NCI-H1930 (cell line): ENCODE results near the gene SMYD3.

Experiments
- DNase-seq, 2 experiments: peaks; one replicate each; lab custom pipeline; 2025; lab: John Stamatoyannopoulos, UW

SMYD3 gene

DNA sequence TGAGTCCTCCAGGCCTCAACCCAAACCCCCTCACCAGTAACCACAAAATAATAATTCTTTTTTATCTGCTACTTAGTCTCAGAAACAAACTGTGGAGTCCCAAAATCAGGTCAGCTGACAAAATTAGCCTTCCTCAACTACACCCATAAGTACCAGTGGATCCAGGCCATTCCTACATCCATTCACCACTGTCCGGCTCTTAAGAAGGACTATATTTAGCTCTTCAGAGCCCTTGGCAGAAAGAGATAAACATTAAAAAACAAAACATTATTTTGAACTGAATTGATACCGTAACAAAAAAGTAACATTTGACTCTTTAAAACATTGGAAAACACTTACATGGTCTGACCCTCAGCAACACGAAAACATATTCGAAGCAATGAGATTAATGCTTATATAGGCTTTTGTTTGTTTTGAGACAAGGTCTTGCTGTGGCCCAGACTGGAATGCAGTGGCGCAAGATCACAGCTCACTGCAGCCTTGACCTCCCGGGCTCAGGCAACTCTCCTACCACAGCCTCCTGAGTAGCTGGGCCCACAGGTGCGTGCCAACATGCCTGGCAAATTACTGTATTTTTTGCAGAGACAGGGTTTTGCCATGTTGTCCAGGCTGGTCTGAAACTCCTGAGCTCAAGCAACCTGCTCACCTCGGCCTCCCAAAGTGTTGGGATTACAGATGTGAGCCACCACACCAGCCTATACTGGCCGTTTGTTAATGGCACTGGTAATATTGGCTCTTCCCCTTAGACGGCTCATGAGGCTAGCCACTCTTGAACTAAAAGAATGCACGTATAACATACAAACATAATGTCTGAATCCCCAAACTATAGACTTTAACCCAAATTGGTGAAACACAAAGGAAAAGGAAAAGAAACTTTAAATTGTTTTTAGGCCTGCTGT lies 330.7 kb downstream of the SMYD3 start:
- DNase-seq, result no peak

DNA sequence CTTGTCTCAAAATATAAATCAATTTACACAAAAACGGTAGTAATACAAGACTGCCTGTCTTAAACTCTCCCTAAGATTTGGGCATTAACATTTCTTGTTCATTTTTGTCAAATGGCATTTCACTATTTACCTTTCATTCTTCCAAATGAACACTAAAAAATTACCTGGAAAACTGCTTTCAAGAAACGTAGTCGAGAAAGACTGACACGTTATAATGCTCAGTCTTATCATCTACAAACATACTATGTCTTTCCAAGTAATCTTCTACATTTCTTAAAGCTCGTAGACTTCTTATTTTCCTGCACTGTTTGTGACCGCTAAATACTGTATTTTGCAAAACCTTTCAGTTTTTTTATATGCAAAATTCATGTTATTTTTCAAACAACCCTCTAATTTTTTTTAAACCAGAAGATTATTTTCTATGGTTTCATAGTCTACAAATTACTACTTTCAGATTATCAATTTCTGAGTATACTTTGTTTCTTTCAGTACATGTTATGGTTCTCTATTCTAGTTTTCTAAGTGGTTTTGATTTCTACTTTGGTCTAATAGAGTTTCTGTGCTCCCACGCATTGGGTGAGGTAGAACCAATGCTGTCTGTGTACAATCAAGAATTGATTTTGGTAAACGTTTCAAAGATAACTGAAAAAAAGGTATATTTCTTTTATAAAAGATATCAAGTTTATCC lies 336.4 kb downstream of the SMYD3 start:
- no peak for DNase-seq

DNA sequence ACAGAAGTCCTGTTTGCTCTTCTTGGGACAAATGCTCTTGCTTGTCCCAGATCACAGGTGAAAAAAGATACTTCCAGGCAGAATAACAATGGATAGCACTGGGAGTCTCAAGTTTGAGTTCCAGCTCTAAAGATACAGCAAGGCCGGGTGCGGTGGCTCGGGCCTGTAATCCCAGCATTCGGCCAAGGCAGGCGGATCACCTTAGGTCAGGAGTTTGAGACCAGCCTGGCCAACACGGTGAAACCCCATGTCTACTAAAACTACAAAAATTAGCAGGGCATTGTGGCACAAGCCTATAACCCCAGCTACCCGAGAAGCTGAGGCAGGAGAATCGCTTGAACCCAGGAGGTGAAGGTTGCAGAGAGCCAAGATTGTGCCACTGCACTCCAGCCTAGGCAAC lies 337.6 kb downstream of the SMYD3 start:
- DNase-seq, result no peak

DNA sequence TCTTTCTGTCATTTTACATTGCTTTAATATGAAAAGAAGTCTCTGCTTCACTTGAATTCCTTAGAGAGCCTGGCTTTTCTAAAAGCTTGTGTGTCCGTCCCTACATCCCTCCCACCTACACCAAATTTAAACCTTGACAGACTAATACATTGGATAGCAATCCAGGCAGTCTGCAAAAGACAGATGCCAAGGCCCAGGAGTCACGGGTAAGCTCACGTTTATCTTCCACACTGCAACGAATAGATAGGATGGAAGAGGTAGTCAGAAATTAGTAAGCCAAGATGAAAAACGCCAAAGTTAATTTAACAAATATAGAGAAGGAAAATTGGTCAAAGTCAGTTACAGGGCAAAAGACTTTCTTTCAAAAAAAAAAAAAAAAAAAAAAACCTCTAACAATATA lies 338.1 kb downstream of the SMYD3 start:
- peak in 1 of 2 experiments; percentile 50 for DNase-seq

DNA sequence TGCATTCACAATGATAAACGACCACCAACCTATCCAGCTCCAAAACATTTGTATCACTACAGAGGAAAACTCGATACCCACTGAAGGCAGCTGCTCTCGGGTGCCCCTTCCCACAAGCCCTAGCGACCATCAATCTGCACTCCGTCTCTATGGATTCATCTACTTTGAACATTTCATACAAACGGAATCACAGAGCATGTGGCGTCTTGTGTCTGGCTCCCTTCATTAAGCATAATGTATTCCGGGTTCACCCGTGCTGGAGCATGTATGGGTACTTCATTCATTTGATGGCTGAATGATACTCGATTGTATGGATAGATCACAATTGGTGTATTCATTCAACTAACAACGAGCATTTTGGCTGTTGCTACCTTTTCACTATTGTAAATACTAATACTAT lies 340.2 kb downstream of the SMYD3 start:
- no peak for DNase-seq

DNA sequence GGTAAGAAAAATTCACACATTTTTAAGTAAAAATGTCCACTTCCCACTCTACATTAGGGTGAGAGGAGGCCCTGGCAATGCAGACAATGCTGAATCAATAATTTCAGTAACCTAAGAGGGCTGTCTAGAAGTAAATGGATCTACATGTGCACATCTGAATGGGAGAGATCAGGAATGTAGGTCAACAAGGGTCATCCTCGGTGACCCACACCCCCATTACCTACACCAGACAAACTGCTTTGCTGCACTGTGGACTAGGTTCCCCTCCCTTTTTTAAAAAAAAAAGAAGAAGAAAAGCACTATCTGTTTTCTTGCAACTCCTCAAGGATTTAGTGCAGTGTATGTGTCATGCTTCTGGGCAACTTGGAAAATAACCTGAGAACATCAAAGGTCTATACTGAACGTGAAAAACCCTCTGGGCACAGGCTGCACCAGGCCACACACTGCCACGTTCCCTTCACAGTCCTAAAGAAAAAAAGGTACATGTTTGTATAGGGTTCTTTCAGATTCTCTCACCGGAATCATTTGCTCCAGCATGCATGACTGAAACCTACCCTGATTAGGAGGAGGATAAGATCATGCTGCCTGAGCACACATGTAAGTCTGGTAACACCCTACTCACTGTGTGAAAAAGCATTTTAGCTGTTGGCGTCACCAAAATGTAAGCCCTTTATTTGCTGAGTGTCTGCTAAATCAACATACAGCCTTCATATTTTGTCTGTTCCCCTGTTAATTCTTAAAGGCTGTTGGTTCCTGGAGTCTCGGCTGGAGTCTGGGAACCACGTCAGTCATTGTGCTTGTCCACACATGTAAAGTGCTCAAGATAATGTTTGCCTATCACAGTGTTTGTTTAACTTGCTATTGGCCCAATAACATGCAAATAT lies 341.0 kb downstream of the SMYD3 start:
- DNase-seq, result peak; percentile 17 to 43

DNA sequence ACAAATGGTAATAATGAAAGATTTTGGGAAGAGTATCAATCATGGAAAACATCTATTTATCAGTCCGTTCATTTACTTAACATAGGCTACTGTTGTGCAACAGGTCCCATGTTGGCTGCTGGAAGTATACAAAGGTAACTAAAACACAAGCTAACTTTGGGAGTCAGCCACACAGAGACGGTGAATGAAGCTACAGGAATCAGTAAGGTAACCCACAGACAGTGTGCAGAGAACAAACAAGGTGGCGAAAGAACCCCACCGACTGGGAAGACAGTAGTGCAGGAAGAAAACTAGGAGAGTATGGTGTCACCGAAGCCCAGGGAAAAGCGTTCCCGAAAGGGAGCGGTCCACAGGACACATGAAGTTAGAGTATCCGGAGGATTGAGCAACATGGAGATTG lies 342.3 kb downstream of the SMYD3 start:
- no peak for DNase-seq

DNA sequence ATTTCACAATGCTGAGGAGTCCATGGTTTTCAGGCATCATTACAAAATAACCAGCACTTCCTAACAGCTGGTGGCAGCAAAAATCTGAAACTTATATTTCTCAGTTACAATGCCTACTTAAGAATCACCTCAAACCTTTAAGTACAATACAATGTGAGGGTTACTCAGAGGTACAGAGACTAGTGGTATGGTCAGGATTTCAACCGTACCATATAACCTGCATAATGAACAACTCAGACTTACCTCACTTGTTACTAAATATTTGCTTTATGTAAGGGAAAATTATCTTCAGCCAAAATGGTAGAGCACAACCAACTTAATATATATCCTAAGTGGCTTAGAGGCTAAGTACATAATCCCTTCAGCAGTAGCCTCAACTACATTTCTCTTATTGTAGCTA lies 344.5 kb downstream of the SMYD3 start:
- DNase-seq, result no peak

DNA sequence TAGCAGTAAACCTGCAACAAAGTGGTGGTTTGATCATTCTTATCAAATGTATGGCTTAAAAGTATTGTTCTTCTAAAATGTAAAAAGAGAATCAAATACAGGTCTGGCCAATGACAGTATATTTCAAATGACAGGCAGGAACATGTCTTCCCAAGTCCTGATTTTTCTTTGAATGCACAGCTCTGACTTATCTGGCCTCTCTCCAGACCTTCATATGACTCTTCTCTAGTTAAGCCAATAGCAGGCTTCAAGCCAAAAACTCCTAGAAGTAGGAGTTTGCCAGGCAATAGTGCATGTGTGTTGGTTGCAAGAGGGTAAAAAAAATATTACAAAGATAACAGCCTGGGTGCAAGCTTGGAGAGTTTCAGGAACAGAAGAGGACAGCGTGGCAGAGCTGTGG lies 345.5 kb downstream of the SMYD3 start:
- DNase-seq, result no peak

DNA sequence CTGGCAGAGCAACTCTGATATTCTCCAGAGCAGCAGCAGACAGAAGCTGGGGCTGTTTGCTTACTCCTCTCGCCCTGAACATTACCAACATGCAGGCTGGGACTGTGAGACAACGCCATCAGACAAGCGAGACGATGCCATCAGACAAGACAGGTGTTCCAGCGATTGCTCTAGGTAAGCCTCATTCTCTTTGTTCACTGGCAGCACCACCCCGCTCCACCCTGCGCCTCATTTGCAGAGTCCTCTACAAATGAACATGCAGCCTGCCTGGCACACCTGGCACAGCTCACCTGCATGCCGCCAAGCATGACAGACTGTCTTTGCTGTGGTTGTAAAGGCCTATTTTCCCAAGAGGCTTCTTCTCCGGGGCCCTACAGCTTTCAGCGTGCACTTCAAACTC lies 346.2 kb downstream of the SMYD3 start:
- DNase-seq, result no peak

DNA sequence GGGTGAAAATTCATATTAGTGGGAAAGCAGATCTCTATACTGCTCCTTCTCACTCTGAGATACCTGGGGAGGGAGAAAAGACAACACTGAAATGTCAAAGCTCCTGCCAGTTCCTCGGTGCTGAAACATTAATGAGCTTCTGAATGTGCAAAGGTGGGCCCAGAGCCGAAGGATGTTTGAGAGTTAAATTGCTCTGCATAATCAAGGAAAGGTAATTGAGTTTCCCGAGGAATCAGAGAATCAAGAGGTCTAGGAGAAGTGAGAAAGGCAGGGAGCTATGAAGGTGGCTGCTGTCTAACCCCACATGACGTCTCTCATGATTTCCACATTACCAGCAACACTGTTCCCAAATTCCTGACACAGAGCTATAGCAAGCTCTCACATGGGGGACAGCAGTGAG lies 346.7 kb downstream of the SMYD3 start:
- DNase-seq, result no peak

DNA sequence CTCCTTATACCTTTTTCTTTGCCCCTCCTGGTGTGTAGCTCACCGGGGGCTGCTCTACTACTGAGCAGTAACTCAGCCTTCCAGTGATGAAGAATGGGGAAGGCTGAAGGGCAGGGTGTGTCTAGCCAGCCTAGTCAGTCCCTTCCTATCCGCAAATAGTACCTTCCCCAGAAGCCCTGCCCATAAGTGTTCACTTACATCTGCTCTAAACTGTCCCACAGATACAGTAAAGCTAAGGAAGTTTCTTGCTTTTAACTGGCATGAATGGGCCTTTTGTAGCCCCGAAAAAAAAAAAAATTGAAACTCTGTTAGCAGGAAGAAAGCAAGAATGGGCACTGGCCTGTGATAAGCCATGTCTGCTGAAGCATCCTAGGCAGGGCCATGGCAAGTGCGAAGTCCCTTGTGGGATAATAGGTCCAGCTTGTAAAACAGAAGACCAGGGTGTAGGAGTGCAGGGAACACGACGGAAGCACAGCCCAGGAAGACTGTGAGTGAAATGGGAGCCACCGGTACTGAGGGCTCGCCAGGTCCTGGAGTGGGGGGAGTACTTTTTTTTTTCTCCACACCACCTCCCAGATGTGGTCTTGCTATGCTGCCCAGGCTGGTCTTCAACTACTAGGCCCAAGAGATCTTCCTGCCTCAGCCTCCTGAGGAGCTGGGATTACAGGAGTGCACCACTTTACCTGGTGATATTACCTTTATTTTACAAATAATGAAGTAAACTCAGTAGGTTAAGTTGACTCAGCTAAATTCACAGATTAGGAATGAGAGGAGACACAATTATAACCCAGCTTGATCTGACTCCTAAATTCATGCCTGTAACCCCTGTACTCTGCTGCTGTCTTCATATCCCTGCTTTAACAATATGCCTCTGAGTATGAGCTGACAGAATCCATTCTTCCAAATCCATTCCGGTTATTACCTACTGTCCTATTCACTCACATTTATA lies 347.5 kb downstream of the SMYD3 start:
- no peak for DNase-seq

DNA sequence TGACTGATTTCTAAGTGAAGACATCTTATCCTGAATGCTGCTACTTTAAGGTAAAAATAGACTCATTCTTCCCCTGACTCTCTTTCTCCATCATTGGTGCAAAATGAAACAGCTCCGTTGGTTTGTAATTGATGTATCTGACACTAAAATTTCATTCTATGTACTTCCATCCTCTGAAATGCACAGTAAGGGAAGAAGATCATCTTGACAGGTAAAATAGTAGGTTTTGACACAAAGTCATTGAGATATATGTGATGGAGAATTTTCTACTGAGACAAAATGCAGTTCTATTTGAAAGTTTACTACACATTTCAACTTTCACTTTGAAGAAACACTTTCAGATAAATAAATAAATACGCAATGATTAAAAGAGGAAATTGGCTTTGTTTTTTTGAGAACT lies 348.9 kb downstream of the SMYD3 start:
- no peak for DNase-seq

DNA sequence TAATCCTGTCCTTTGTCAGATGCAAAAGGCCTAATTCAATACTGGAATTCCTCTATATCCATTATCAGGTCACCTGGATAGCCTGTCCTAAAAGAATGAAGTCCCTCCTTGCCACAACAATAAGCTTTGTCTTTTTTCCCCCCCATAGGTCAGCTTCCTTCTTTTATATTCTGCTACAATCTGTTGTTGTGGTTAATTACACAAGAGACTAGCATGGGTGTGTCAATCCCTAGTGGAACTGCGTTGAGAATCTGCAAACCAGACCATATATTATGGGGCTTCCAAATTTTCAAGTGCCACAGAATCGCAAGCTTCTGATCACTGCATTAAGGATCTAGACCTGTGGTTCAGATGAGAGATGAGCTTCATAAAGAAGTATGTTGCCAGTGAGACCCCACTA lies 349.6 kb downstream of the SMYD3 start:
- no peak for DNase-seq

DNA sequence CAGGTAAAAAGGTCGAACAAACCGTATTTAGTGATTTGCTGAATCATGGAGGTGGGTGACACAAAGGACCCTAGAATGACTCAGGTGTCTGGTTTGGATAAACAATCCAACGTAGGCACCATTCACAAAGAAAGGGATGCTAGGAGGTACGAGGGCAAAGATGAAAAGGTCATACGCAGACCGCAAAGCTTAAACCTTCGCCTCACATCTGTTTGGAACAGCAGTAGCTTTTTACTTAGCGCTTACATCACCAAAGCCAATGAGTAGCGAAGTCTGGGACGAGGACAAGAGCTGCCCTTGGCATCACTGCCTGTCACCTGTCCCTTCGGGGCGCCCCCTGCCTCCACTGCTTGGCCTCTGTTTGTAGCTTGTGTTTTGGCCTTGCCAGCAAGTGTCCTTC lies 350.2 kb downstream of the SMYD3 start:
- DNase-seq, result no peak

DNA sequence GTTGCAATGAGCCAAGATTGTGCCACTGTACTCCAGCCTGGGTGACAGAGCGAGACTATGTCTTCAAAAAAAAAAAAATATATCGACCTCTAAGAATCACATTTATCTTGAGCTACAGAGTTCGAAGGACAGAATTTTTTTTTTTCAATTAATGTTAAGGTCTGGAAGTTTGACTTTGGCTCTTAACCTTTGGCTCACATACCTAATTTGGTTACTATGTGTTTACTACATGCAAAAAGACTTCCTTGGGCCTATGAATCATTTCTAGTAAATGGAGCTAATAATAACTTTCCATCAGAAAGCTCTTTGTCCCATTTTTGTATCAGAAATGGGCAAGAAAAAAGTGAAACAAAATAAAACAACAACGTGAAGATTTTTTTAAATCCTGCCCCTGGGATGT lies 351.2 kb downstream of the SMYD3 start:
- no peak for DNase-seq

DNA sequence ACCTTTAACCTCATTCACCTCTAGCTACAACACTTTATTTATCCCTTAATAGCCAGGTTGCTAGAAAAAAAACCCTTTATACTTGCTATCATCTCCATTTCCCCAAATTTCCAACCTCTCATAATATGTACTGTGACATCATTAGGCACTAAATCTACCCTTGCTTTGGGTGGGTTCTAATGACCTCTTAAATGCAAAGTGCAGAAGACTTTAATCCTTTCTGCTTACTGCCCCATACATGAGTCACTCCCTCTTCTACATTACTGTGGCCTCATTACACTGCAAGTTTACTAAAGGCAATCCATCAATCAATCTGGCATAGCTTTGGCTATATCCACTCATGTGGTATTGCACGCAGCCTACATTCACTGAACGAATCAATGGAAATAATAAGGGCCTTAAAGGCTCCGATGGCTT lies 353.3 kb downstream of the SMYD3 start:
- no peak for DNase-seq

DNA sequence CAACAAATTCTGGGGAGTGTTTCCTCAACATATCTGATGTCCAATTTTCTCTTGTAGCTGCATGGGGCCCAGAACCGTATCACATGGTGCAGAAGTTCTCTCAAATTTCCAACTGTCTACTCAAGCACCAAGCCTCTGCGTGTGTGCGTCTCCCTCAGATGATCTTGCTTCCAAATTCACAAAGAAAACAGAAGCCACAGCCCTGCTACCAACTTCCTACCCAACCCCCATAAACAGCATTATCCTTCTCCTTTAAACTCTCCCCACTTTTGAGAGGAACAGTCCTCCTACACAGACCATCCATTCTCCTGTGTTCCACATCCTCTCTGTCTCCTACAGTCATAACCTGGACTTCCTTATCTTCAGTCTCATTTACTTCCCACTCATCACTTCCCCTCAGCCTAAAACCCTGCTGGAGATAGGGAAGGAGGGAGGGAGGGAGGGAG lies 354.1 kb downstream of the SMYD3 start:
- DNase-seq, result no peak

DNA sequence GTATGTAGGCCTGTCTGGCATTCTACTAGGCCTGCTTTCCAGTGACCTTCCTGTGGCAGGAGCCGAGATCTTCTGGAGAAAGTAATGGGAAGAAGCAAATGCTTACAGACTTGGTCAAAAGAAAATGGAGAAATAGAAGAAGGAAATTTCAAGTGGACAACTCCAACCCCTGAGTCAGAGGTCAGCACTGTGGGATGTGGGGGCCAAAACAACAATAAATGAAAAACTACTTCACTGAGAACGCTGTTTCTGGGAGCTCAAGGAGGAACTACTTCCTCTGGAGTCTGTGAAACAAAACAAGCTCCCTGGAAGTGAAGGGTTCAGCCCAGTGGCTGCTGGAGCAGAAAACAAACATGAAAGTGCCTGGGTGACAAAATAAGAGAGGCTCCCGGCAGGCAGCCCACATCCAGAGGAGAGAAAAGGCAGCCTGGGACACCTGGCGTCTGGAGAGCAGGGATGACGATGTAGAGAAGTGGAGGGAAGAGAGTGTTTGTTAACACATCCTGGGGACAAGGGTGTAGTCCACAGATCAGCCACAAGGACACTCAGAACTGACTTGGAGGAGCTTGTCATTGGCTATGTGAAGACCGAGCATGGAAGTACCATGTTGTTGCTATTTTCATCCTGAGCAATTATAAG lies 355.2 kb downstream of the SMYD3 start:
- no peak for DNase-seq

DNA sequence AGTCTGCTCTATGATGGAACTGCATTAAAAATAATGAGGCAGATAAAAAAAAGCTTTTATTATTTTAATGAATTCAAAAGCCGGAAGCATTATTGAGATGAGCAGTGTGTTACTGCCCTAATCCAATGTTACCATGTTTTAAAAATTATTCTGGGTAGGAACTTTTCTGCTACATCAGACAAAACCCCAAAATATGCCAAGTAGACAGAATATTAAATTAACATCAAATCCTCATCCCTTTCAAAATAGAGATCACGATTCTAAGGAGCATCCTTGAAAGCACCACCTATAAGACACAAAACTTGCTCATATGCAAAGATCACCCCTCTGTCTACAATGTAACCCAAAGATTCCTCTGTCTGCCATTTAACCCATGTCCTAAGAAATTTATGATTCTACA lies 357.5 kb downstream of the SMYD3 start:
- DNase-seq, result no peak
